GM13977 (cell line): ENCODE measurements around the gene PDE4D.
A peak's percentile ranks its signal among the peaks of the same experiment; 100 is the strongest.
"Not testable (repeated sequence)": the region's sequence is repeated elsewhere in the genome, so short reads cannot be mapped to it uniquely, and the experiment has no call there.

Experiments used
- DNase-seq: peaks from one replicate; pipeline ENCODE4 v3.0.0; 2012; ENCODE audit warnings: low spot score
- CTCF ChIP-seq: IDR thresholded peaks from 2 replicates; pipeline ENCODE4 v1.5.1; 2012; ENCODE audit warnings: mild to moderate bottlenecking, control low read depth; ENCODE audit not compliant: insufficient read depth; ENCODE audit errors: extremely low read depth, missing control alignments
- in situ Hi-C: fragments of 300-500 bp; cut with MboI; formaldehyde crosslinking; loops from one replicate; pipeline ENCODE4 v1.12.0; 2022; ENCODE audit warnings: low sequenced_read_pairs, low pct_unique_long_range_greater_than_20kb, mixed read lengths, inconsistent platforms; ENCODE audit not compliant: unreplicated experiment

PDE4D gene

GRCh38 chr5:59401637-59402036 is 491.9 kb downstream of the PDE4D start:
- TF ChIP-seq CTCF, result no peak
- in situ Hi-C loops, result loop anchor here (25.0 kb wide), 1 partner anchor 286 kb away; no protein-coding TSS in a partner anchor
- no peak for DNase-seq

GRCh38 chr5:59394956-59395355 is 498.6 kb downstream of the PDE4D start:
- in situ Hi-C loops, result loop anchor here (25.0 kb wide), 1 partner anchor 392 kb away; no protein-coding TSS in a partner anchor

GRCh38 chr5:59393585-59394420 is 499.7 kb downstream of the PDE4D start:
- DNase-seq, result no peak
- TF ChIP-seq CTCF, result no peak
- in situ Hi-C loops, result loop anchor here (25.0 kb wide), 1 partner anchor 393 kb away; no protein-coding TSS in a partner anchor

More at GRCh38 chr5:59394956-59395355, 498.6 kb downstream of the PDE4D start:
- not testable (repeated sequence) for DNase-seq

GRCh38 chr5:59391576-59391975 is 501.9 kb downstream of the PDE4D start:
- no peak for TF ChIP-seq CTCF

GRCh38 chr5:59390989-59391388 is 502.5 kb downstream of the PDE4D start:
- in situ Hi-C loops, result loop anchor here (25.0 kb wide), 1 partner anchor 396 kb away; no protein-coding TSS in a partner anchor
- no peak for DNase-seq

More at GRCh38 chr5:59391576-59391975, 501.9 kb downstream of the PDE4D start:
- in situ Hi-C loops, result loop anchor here (25.0 kb wide), 1 partner anchor 396 kb away; no protein-coding TSS in a partner anchor
- no peak for DNase-seq

GRCh38 chr5:59390074-59390659 is 503.4 kb downstream of the PDE4D start:
- DNase-seq, result peak; percentile 16
- in situ Hi-C loops, result loop anchor here (25.0 kb wide), 1 partner anchor 397 kb away; no protein-coding TSS in a partner anchor
- TF ChIP-seq CTCF, result peak; percentile 61

More at GRCh38 chr5:59390989-59391388, 502.5 kb downstream of the PDE4D start:
- no peak for TF ChIP-seq CTCF
